Endothelial cell of umbilical vein (primary cell): Measurements from ENCODE around the gene HTR2C.

ENCODE experiments used
- EZH2 ChIP-seq: IDR thresholded peaks from 2 replicates; pipeline ENCODE4 v1.6.1; 2012; ENCODE audit warnings: borderline replicate concordance, low read depth, mild to moderate bottlenecking, moderate library complexity, low read length, inconsistent platforms; ENCODE audit not compliant: severe bottlenecking
- FOS ChIP-seq: IDR thresholded peaks from 2 replicates; pipeline ENCODE4 v1.6.1; 2011; ENCODE audit warnings: mild to moderate bottlenecking, low read length, moderate library complexity, borderline replicate concordance; ENCODE audit not compliant: insufficient read depth
- GATA2 ChIP-seq: IDR thresholded peaks from 2 replicates; pipeline ENCODE4 v1.7.0; 2011; ENCODE audit warnings: low read depth, mild to moderate bottlenecking, moderate library complexity, mixed read lengths, low read length; ENCODE audit not compliant: insufficient read length, insufficient read depth
- JUN ChIP-seq: IDR thresholded peaks from 2 replicates; pipeline ENCODE4 v1.6.1; 2011; ENCODE audit warnings: borderline replicate concordance, low read depth; ENCODE audit not compliant: insufficient read length, insufficient read depth
- MYC ChIP-seq: IDR thresholded peaks from one replicate; pipeline ENCODE4 v1.6.1; 2011; ENCODE audit warnings: mild to moderate bottlenecking, low read depth, low read length
- POLR2A ChIP-seq: IDR thresholded peaks from 2 replicates; pipeline ENCODE4 v1.6.1; 2012; ENCODE audit warnings: low read depth, mild to moderate bottlenecking, control low read depth, low read length
- POLR2AphosphoS5 ChIP-seq: IDR thresholded peaks from 2 replicates; pipeline ENCODE4 v1.6.1; 2012; ENCODE audit warnings: low read depth, mild to moderate bottlenecking, control low read depth, low read length, moderate library complexity; ENCODE audit not compliant: insufficient read depth
- TF ChIP-seq, protein P1 (sequence below), 2 donors: IDR thresholded peaks; 1 replicate in 1 of 2; 2 replicates in 1 of 2; pipeline ENCODE4 v1.5.1; 2011; ENCODE audit warnings: low read length in 2 of 2, mild to moderate bottlenecking in 2 of 2, moderate library complexity in 2 of 2, control low read depth in 1 of 2, inconsistent platforms in 1 of 2, low read depth in 1 of 2; ENCODE audit not compliant: insufficient read depth in 1 of 2; ENCODE audit errors: extremely low read depth in 1 of 2
- TF ChIP-seq, protein P2 (sequence below): IDR thresholded peaks from 2 replicates; pipeline ENCODE4 v1.6.1; 2011; ENCODE audit not compliant: insufficient read depth, insufficient read length

GRCh38 chrX:114787061-114787460, 203.2 kb downstream of the HTR2C start:
- TF ChIP-seq, protein P1, sequence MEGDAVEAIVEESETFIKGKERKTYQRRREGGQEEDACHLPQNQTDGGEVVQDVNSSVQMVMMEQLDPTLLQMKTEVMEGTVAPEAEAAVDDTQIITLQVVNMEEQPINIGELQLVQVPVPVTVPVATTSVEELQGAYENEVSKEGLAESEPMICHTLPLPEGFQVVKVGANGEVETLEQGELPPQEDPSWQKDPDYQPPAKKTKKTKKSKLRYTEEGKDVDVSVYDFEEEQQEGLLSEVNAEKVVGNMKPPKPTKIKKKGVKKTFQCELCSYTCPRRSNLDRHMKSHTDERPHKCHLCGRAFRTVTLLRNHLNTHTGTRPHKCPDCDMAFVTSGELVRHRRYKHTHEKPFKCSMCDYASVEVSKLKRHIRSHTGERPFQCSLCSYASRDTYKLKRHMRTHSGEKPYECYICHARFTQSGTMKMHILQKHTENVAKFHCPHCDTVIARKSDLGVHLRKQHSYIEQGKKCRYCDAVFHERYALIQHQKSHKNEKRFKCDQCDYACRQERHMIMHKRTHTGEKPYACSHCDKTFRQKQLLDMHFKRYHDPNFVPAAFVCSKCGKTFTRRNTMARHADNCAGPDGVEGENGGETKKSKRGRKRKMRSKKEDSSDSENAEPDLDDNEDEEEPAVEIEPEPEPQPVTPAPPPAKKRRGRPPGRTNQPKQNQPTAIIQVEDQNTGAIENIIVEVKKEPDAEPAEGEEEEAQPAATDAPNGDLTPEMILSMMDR (IDR thresholded peaks at IDR 0.05; ENCODE audit: extremely low read depth in 1 of 2, insufficient read depth in 1 of 2, low read depth in 1 of 2, low read length in 2 of 2), result no peak
- TF ChIP-seq POLR2A, result no peak
- TF ChIP-seq MYC, result no peak
- TF ChIP-seq JUN, result no peak
- TF ChIP-seq EZH2, result no peak
- TF ChIP-seq POLR2AphosphoS5, result no peak
- TF ChIP-seq GATA2, result no peak
- TF ChIP-seq, protein P2, sequence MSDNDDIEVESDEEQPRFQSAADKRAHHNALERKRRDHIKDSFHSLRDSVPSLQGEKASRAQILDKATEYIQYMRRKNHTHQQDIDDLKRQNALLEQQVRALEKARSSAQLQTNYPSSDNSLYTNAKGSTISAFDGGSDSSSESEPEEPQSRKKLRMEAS, result no peak
- TF ChIP-seq FOS, result no peak
